Right hindlimb (tissue), 1 donor: ENCODE results near the gene RNF180.

Experiments used
- DNase-seq: peaks from one replicate; pipeline ENCODE4 v3.0.0-alpha.2; 2018

The RNF180 gene, protein sequence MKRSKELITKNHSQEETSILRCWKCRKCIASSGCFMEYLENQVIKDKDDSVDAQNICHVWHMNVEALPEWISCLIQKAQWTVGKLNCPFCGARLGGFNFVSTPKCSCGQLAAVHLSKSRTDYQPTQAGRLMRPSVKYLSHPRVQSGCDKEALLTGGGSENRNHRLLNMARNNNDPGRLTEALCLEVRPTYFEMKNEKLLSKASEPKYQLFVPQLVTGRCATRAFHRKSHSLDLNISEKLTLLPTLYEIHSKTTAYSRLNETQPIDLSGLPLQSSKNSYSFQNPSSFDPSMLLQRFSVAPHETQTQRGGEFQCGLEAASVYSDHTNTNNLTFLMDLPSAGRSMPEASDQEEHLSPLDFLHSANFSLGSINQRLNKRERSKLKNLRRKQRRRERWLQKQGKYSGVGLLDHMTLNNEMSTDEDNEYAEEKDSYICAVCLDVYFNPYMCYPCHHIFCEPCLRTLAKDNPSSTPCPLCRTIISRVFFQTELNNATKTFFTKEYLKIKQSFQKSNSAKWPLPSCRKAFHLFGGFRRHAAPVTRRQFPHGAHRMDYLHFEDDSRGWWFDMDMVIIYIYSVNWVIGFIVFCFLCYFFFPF

DNA sequence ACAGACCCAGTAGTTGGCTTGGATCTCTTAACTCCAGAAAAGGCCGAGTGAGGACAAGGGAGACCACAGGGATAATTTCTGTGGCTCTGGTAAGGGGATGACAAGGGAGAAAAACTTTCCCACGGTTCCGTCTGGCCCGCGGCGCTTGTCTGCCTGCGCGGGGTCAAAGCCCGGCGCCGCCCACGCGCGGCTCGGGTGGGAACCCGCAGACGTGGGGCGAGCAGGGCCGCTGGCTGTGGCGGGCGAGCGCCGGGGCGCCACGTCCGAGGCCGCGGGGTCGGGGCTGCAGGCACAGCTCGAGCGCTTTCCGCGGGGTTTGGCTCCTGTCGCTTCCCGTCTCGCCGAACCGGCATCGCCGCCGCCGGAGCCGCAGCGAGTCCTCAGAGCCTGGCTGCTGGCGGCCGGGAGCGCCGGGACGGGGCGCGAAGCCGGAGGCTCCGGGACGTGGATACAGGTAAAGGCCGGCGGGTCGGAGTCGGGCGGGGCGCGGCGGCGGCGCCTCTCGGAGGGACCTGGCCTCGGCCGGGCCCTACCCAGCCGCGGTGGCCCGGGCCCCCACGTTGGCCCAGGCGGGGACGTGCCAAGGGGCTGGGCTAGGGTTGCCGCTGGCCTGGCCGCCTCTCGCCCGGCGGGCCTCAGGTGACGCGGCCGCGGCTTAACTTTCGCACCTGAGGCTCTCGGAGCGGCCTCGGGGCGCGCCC, at the start of gene RNF180:
Gene RNF180, plus strand, starts transcription at position 344 of the 701 bp plus-strand sequence. CDS start 34,965 bp downstream, outside the sequence.
- DNase-seq, result peak; percentile 64

DNA sequence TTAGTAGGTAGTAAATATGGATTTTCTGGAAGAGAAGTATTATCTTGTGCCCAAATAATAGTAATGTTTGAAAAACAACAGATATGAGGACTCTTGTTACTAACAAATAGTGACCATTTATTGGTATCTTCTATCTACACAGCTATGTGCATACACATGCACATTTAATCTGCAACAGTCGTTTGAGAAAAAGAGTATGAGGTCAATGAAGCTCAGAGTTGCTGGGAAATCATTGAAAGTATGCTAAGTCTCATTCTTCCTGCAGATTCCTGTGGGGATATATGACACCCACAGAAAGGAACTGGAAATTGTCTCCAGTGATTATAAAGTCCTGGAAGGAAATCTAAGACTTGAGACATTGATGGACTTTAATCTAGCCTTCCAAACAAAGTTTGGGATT, 40.1 kb upstream of the RNF180 start:
- no peak for DNase-seq

DNA sequence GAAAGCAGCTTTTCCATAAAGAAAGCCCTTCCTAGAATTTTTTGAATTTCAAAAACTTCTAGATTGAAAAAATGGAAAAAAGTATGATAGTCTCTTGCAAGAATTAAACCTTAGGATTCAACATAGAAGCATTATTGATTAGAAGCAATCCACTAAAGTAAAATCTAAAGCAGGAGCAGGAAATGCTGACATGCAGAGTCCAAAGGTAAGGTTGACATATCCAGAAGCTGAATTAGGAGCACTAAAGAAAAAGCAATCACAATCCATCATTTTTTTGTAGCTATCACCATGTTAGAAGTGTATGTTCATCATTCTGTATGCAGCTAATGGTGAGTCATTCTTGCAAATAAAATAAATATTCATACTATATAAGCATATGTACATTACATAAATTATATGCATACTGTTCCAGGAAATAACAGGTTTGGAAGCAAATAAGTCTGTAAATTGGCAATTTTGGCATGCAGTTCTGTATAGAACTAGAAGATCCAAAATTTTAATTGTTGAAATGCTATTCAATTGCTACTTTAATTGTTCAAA, 39.4 kb upstream of the RNF180 start:
- DNase-seq, result no peak

DNA sequence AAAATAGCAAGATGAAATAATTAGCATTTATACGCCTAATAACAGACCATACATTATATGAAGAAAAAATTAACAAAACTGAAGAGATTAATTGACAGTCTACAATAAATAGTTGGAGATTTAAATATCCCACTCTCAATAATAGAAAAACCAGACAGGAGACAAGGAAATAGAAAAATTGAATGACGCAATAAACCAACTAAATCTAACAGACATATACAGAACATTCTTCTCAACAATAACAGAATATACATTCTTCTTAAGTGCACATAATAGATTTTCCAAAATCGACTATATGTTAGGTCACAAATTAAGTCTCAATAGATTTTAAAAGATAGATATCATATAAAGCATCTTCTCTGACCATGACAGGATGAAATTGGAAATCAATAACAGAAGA, 25.6 kb upstream of the RNF180 start:
- DNase-seq, result no peak

DNA sequence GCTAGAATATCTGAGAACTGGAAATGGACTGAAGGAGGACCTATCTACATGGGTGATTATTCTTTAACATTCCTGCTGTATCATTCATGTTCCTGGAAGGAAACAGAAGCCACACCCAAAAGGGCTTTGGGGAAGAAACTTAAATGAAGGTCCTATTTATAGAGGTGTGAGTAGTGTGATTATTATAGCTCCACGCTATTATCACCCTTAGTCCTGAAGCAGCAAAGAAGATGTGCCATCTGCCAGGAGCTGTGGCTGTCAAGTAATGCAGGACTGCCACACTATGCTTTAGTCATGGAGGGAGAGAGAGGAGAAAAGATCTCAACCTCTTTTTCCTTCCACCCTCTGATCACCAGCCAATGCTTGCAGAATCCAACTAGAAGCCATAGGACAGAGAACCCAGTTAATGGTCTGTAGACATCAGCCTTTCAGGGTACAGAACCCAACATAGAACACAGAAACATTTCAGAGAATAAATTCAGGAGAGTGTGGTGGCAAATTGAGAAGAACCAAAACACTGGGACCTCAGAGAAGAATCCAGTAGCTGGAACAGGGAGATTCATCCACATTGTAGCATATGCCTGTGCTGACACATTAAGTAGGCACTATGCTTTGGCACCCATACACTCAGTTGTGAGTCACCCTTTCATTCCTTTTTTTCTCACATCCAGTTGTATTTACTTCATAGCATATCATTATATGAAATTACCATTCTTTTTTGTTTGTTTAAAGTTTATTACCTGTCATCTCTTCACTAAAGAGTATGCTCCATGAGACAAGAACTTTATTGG, 21.0 kb upstream of the RNF180 start:
- DNase-seq, result no peak

DNA sequence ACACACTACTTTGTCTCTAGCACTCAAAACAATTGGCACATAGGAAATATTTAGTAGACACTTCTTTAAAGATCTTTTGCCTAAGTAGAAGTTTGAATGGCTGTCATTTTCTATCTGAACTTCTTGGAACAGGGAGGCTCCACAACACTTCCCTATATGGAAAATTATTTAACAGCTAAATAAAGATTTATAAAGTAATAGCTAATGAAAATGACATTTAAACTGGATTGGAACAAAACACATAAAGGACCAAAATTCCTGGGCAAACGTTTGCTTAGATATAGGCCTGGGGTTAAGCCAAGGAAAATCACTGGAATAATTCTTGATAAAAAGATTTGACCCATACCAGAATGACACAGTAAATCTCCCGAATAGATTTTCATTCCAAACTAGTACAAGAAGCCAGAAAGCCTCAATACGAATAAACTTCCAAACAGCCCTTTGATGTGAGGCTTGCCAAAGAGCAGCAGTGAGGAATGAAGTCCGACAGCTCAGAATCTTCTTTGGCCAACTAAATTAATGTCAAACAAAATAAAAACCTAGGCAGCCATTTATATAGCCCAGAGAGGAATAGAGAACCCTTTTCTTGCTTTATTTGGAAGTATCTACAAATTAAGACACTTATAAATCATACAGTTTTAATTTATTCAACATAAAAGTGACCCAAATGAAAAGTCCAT, 20.3 kb upstream of the RNF180 start:
- no peak for DNase-seq

DNA sequence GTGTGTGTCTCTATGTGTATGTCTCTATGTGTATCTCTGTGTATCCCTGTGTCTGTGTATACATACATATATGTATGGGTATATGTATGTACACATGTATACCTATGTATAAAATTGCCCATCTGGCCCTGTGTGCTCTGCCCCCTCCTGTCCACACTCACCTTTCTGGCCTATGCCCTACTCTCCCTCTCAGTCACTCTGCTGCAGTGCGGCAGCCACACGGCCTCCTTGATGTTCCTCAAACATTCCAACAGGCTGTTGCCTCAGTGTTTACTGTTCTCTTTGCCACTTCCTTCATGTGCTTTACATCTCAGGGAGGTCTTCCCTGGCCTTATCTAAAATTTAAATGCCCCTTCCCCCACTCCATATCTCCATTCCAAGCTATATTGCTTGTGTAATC, 18.3 kb upstream of the RNF180 start:
- DNase-seq, result no peak

DNA sequence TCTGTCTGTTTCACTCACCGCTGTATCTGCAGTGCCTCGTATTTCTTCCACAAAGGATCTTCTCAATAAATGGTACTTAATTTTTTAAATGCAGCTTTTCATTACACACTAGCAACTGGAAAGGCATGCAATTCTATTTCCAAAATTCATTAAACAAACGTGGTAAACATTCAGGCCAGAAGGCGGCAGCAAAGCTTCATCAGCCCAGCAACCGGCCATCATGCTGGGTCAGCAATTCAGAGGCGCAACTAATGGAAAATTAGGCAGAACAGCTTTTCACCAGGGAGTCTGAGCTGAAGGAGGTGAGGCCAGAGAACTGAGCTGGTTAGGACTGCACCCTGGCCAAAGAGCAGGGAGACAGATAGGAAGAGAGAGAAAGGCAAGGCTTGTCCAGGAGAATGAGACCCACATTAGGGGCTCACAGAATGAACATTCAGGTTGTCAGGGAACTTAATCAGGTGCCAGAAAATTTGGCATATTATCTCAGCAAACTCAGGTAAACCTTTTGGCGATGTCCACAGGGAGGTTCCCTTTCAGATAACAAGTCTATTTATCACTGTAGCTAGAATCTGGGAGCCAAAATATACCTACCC, 17.7 kb upstream of the RNF180 start:
- peak; percentile 56 for DNase-seq

DNA sequence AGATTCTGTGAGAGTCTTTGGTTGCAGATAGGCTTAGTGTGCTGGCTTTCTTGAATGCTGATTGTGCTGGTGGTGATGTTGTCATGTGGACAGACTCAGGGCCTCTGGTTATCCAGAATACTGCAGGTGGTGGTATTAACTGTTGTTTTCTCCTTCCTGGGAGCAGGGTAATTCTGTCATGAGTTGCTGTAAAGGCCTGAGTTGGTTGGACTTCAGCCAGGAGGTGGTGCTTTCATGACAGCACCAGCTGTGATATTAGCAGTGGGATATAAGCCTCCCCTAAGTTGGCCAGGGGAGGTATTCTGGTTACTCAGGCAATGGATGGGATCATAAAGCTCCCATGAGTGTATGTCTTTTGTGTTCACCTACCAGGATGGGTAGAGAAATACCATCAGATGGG, 16.4 kb upstream of the RNF180 start:
- no peak for DNase-seq

DNA sequence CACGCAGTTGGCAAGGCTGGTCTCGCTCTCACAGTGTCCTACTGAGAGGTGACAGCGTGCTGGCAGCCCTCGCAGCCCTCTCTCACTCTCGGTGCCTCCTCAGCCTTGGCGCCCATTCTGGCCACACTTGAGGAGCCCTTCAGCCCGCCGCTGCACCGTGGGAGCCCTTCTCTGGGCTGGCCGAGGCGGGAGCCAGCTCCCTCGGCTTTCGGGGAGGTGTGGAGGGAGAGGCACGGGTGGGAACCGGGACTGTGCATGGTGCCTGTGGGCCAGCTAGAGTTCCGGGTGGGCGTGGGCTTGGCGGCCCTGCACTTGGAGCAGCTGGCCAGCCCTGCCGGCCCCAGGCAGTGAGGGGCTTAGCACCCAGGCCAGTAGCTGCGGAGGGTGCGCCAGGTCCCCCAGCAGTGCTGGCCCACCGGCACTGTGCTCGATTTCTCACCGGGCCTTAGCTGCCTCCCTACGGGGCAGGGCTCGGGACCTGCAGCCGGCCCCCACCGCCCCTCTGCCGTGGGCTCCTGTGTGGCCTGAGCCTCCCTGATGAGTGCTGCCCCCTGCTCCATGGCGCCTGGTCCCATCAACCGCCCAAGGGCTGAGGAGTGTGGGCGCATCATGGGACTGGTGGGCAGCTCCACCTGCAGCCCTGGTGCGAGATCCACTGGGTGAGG, 15.7 kb upstream of the RNF180 start:
- no peak for DNase-seq

DNA sequence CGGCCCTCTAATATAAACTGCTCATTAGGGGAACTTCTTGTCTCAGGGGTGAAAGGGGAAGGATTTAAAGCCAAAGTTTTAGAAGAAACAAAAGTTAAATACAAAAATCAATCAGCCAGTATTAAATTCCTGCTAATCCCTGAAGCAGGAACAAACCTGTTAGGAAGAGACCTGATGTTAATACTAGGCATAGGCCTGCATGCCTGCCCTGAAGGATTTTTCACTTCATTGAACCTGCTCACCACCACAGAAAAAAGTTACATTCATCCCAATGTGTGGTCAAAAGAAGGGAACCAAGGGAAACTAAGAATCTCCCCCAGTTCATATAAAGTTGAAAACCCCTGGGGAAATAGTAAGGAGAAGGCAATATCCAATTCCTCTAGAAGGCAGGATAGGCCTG, 9.4 kb upstream of the RNF180 start:
- DNase-seq, result no peak

DNA sequence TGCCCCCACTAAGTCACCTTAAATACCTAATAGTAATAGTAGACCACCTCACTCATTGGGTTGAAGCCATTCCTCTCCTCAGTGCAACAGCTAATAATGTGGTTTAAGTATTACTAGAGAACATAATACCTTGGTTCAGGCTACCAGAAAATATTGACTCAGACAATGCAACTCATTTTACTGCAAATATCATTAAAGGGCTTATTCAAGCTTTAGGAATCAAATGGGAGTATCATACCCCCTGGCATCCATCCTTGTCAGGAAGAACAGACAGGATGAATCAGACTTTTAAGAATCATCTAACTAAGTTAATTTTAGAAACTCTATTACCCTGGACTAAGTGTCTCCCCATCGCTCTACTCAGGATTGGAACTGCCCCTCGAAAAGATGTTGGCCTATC, 6.8 kb upstream of the RNF180 start:
- DNase-seq, result no peak

DNA sequence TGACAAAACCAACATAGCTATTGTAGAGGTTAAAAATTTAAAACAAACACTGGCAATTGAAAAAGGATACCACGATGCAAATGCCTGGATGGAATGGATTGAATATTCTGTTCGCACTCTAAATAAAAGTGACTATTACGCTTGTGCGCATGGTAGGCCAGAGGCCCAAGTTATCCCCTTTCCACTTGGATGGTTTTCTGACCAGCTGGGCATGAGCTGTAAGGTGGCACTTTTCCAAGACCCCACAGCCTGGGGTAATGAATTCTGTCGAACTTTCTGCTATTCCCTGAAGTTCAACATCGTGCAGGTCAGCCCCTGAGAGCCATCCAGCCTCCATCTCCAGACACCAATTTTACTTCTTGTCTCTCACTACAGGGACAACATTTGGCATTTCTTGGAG, 5.4 kb upstream of the RNF180 start:
- no peak for DNase-seq

DNA sequence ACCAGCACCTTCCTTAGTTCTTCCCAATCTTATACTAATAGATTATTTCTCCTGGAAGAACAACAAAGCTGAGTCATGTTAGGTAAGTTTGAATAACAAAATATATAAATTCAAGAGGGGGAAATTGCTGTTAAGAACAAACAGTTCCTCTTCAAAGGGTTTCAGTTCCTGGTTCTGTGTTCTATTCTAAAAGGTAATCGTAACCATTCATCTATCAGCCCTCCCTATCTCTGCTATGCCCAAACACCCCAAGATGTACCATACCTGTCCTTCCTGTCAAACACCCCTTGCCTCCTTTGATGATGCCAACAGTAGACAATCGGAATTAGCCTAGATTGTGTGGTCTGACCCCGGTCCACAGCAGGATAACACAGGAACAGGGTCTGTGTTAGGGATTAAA, 4.2 kb upstream of the RNF180 start:
- no peak for DNase-seq

DNA sequence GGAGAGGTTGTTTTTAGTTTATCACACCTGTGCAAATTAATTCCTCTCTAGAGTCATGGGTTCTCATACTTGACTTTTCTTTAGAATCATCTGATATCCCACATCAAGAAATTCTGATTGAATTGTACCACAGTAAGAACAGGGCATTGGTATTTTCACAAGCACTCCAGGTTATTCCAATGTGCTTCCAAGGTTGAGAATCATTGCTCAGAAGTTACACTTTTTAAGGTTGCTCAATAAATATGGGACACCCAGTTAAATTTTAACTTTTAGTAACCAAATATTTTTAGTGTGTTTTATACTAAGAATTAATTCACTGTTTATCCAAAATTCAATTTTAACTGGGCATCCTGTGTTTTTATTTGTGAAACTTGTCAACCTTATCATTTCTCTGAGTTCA, 2.5 kb upstream of the RNF180 start:
- DNase-seq, result no peak

DNA sequence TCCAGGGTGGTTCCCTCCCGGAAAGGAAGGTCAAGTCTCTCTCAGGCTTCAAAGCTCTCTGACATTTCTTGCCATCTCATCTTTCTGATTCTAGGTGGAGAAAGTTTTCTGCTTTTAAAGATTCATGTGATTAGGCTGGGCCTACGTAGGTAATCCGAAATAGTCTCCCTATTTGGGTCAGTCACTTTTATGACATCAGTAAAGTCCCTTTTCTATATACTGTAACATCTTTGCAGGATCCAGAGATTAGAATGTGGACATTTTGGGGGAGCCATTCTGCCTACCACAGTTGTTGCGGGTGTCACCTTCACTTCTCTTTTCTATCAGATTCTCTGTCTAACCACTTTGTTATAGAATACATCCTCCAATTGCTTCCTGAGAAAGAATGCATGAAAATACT, 1.9 kb upstream of the RNF180 start:
- no peak for DNase-seq

DNA sequence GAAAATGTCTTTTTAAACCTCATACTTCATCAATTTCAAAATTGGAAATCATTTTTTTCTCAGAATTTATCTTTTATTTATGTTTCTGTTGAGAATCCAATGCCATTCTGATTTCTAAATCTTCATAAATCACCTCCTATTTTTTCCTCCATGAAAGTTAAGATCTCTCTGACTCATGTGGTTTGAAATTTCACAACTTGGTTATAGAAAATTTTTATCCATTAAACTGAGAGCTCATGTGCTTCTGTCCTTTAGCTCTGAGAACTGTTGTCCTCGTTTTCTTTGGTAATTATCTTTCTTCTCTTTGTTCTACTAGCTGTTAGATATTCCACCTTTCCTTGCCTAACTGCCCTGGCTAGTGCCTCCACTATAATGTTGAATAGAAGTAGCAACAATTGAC, 1.5 kb upstream of the RNF180 start:
- no peak for DNase-seq

DNA sequence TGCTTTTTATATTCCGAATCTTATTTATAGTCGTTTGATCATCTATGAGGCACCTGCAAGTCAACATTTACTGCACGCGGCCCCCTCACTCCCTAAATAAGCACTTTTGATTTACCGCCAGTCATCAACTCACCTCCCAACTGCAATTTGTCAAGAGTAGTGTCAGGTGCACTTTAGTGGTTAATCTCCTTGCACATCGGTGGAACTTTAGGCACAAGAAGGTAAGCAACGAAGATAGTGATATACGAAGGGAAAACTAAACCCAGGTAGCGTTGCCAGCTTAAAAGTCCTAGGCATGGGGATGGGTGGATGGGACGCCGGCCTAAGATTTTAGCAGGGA, 513 bp upstream of the RNF180 start:
- no peak for DNase-seq

DNA sequence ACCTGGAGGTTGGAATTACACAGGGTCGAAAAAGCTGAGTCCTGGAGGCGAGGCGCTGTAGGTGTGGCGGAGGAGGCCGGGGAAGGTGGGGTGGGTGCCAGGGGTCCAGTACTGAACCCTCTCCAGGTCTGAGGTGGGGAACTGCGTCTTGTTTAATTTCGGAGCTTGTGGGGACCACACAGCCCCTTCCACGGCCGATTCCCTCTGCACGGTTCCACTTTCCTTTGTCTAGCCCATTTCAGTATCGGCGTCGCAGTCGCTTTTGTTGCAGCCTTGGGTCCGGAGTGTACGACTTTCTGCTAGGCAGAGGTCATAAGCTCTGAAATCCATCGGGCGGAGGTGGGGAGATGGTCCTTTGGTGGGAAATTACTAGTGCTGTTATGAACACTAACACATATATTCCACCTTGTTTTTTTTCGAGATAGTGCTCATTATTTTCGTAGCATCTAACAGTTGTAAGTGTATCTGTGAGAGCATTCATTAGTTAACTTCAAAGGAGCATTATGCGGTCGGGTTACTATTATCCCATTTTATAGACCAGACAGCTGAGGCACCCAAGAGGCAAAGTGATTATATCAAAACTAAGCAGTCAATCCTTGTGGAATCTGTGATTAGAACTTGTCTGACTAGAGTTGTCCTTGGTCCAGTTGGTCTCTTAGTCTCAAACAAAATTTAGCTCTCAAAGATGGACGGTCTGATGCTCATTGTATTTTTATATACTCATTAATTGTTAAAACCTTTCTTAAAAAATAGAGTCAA, 737 bp downstream of the RNF180 start:
- DNase-seq, result peak; percentile 19

DNA sequence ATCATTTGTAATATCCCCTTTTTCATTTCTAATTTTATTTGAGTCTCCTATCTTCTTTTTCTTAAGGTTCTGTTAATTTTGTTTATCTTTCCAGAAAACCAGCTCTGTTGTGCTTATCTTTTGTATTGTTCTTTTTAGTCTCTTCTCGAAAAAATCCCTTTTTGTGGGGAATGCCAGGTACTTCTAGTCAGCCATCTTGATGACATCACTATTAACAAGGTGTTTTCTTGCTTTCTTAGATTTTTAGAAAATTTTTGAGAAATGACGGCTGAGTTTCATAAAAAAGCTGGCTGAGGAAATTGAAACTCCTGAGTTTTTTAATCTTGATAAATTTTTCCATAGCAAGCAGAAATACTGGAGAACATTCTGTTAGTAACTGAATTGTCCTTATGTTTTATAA, 10.7 kb downstream of the RNF180 start:
- DNase-seq, result no peak
